A549 (cell line): Measurements from ENCODE around the gene CNTN5. TPM values are rescaled to one million over a fixed set of nuclear protein-coding genes. Genes with fewer than 3 reads are reported as not detected.

ENCODE experiments used
- ATAC-seq, 2 experiments: fragments of 200-7000 bp in 1 of 2; fragments of >200 bp in 1 of 2; cut with Nextera tagmentation in 1 of 2; cut with Tn5 transposase in 1 of 2; 3 replicates each; pipeline versions ENCODE4 v1.8.0 to v1.9.1; 2018 to 2020; ENCODE audit warnings: mild to moderate bottlenecking in 1 of 2, moderate library complexity in 1 of 2
- CTCF ChIA-PET: fragments of 300-600 bp; sonication (Branson Sonifier 250); formaldehyde crosslinking; extraction: SDS; loops from one replicate; lab custom pipeline; 2021; ENCODE audit warnings: antibody characterized with exemption, inconsistent platforms; lab: Yijun Ruan, JAX
- POLR2A ChIA-PET: fragments of 350-600 bp; formaldehyde crosslinking; extraction: SDS; loops from one replicate; lab custom pipeline; 2021; ENCODE audit warnings: antibody characterized with exemption, inconsistent platforms; lab: Yijun Ruan, JAX
- DNase-seq, 2 experiments: peaks; one replicate each; pipeline versions ENCODE4 v3.0.0 to v3.0.0-alpha.2; 2011 to 2016; ENCODE audit warnings: low read depth in 1 of 2, low spot score in 1 of 2
- FAIRE-seq: peaks from 2 replicates; lab custom pipeline; 2011; peaks lifted over from hg19 to GRCh38; lab: Jason Lieb, UNC
- H3K27ac ChIP-seq, 2 experiments: fragments of >200 bp; sonication (Bioruptor Twin); formaldehyde crosslinking; 3 replicates each; pipeline ENCODE4 v1.5.1; 2016 to 2017
- H3K4me1 ChIP-seq: fragments of >200 bp; sonication (Bioruptor Twin); formaldehyde crosslinking; 3 replicates; pipeline ENCODE4 v1.6.1; 2016
- H3K4me2 ChIP-seq: fragments of >200 bp; sonication (Bioruptor Twin); formaldehyde crosslinking; 3 replicates; pipeline ENCODE4 v1.6.1; 2016
- H3K4me3 ChIP-seq: fragments of >200 bp; sonication (Bioruptor Twin); formaldehyde crosslinking; 3 replicates; pipeline ENCODE4 v1.5.1; 2016
- H3K9me3 ChIP-seq: fragments of >200 bp; sonication (Bioruptor Twin); formaldehyde crosslinking; 3 replicates; pipeline ENCODE4 v1.6.1; 2016
- ATOH8 ChIP-seq: fragments of 250-450 bp; sonication (Bioruptor Pico); IDR thresholded peaks from 2 replicates; pipeline ENCODE4 v1.5.0; 2020; ENCODE audit warnings: low read depth, mild to moderate bottlenecking, moderate library complexity
- BHLHE40 ChIP-seq: IDR thresholded peaks from 2 replicates; pipeline ENCODE4 v1.6.1; 2012; ENCODE audit warnings: low read depth, low read length, inconsistent platforms
- CBX2 ChIP-seq: fragments of 200-600 bp; sonication (generic); IDR thresholded peaks from 2 replicates; pipeline ENCODE4 v1.6.1; 2016; ENCODE audit warnings: low read depth, mild to moderate bottlenecking, borderline replicate concordance
- CHD4 ChIP-seq: fragments of 200-600 bp; sonication (generic); IDR thresholded peaks from 2 replicates; pipeline ENCODE4 v1.6.1; 2016; ENCODE audit warnings: antibody characterized with exemption, mild to moderate bottlenecking, borderline replicate concordance
- EHF ChIP-seq: fragments of 250-450 bp; sonication (Bioruptor Pico); IDR thresholded peaks from 2 replicates; pipeline ENCODE4 v1.5.0; 2020; ENCODE audit warnings: mild to moderate bottlenecking
- ELK1 ChIP-seq: fragments of 150-350 bp; IDR thresholded peaks from 2 replicates; pipeline ENCODE4 v1.6.1; 2014; ENCODE audit warnings: low read depth, mild to moderate bottlenecking, low read length
- HEYL ChIP-seq: fragments of 250-450 bp; sonication (Bioruptor Pico); IDR thresholded peaks from 2 replicates; pipeline ENCODE4 v1.8.0; 2021; ENCODE audit warnings: mild to moderate bottlenecking, moderate library complexity
- KDM5A ChIP-seq: fragments of 200-600 bp; sonication (generic); IDR thresholded peaks from 2 replicates; pipeline ENCODE4 v1.6.1; 2016; ENCODE audit warnings: antibody characterized with exemption, mild to moderate bottlenecking
- MAX ChIP-seq: IDR thresholded peaks from 2 replicates; pipeline ENCODE4 v1.6.1; 2012
- MAZ ChIP-seq: fragments of 150-350 bp; IDR thresholded peaks from 2 replicates; pipeline ENCODE4 v1.6.1; 2014; ENCODE audit warnings: antibody characterized with exemption, low read depth, low read length, borderline replicate concordance
- NPAS2 ChIP-seq: fragments of 250-450 bp; sonication (Bioruptor Pico); IDR thresholded peaks from 2 replicates; pipeline ENCODE4 v1.8.0; 2022; ENCODE audit warnings: mild to moderate bottlenecking, moderate library complexity, borderline replicate concordance
- POLR2AphosphoS2 ChIP-seq: conservative IDR thresholded peaks from 2 replicates; pipeline ENCODE4 v1.6.1; 2012; ENCODE audit warnings: low read length, improper control_type of control experiment, inconsistent platforms
- RAD21 ChIP-seq, 2 experiments: fragments of >200 bp in 1 of 2; sonication (Bioruptor Twin) in 1 of 2; formaldehyde crosslinking in 1 of 2; IDR thresholded peaks in 1 of 2; conservative IDR thresholded peaks in 1 of 2; 2 replicates in 1 of 2; 3 replicates in 1 of 2; pipeline ENCODE4 v1.6.1; 2012 to 2018; ENCODE audit warnings: inconsistent platforms in 1 of 2
- RARB ChIP-seq: fragments of 250-450 bp; sonication (Bioruptor Pico); IDR thresholded peaks from 2 replicates; pipeline ENCODE4 v1.8.0; 2021; ENCODE audit warnings: mild to moderate bottlenecking, moderate library complexity
- RCOR1 ChIP-seq: fragments of 150-350 bp; IDR thresholded peaks from 2 replicates; pipeline ENCODE4 v1.6.1; 2014; ENCODE audit warnings: antibody characterized with exemption, low read length, low read depth
- RNF2 ChIP-seq: fragments of 200-600 bp; sonication (generic); IDR thresholded peaks from 2 replicates; pipeline ENCODE4 v1.6.1; 2016; ENCODE audit warnings: low read depth, mild to moderate bottlenecking, antibody characterized with exemption, moderate library complexity, borderline replicate concordance
- SMC3 ChIP-seq: fragments of >200 bp; sonication (Bioruptor Twin); formaldehyde crosslinking; IDR thresholded peaks from 3 replicates; pipeline ENCODE4 v1.6.1; 2018; ENCODE audit warnings: inconsistent platforms
- TP53 ChIP-seq: fragments of 250-450 bp; sonication (Bioruptor Pico); IDR thresholded peaks from 2 replicates; pipeline ENCODE4 v1.5.0; 2021; ENCODE audit warnings: mild to moderate bottlenecking, moderate library complexity
- USF2 ChIP-seq: fragments of 450-650 bp; IDR thresholded peaks from 2 replicates; pipeline ENCODE4 v1.6.1; 2014; ENCODE audit warnings: antibody characterized with exemption
- ZC3H11A ChIP-seq: fragments of 450-650 bp; IDR thresholded peaks from 2 replicates; pipeline ENCODE4 v1.6.1; 2014; ENCODE audit warnings: antibody characterized with exemption, mild to moderate bottlenecking
- ZFP36 ChIP-seq: fragments of 450-650 bp; IDR thresholded peaks from 2 replicates; pipeline ENCODE4 v1.6.1; 2014; ENCODE audit warnings: borderline replicate concordance; ENCODE audit not compliant: partially characterized antibody
- ZSCAN20 ChIP-seq: fragments of 250-450 bp; sonication (Bioruptor Pico); IDR thresholded peaks from 2 replicates; pipeline ENCODE4 v1.8.0; 2022; ENCODE audit warnings: mild to moderate bottlenecking, moderate library complexity
- WGBS: methylation state at CpG from one replicate; pipeline ENCODE4 v1.1.6; 2017; ENCODE audit errors: missing lambda C conversion rate; 5-methylcytosine and 5-hydroxymethylcytosine counted together
- polyA plus RNA-seq, 4 experiments: library from polyadenylated mRNA; depleted of rRNA in 3 of 4; stranded (reverse); fragments of >200 nt; fragmentation: RNase III in 1 of 4; extraction: RNeasy Plus Mini Kit Qiagen cat#74134 plus additional on column Dnase treatment in 1 of 4; gene quantifications; 2 replicates in 3 of 4; 3 replicates in 1 of 4; pipeline ENCODE4 v1.2.3, GENCODE V29; 2011 to 2017

The CNTN5 gene
- polyA plus RNA-seq, 2 of the 4 experiments (the other 2 are of a cell fraction), result 0.08 TPM; not detected in 1

GRCh38 chr11:99630629-99631028 is 609.9 kb downstream of the CNTN5 start (continued):
- TF ChIP-seq HEYL (CRISPR knock-in tag) (no peak), USF2 (no peak), KDM5A (no peak), MAX (no peak)

- Histone ChIP-seq H3K4me1 (no peaks in the 10 kb centered on the region), H3K27ac (no peak overlapping the region), H3K4me3 (no peak overlapping the region), H3K4me2 (no peak overlapping the region), H3K9me3 (no peaks in the 10 kb centered on the region)
- no peak for ATAC-seq
- DNase-seq, result no peak
- ChIA-PET POLR2A (no interaction called here), CTCF (no interaction called here)
- 14% methylated on average over 1 of the region's 1 CpG for WGBS
- no peak for TF ChIP-seq RNF2
- no peak for TF ChIP-seq CHD4
- TF ChIP-seq ELK1, result no peak
- TF ChIP-seq TP53, result no peak
- no peak for TF ChIP-seq RAD21 (conservative IDR thresholded peaks at IDR 0.05 in 1 of 2, IDR thresholded peaks at IDR 0.05 in 1 of 2)
- no peak for TF ChIP-seq MAZ
- no peak for TF ChIP-seq KDM5A
- TF ChIP-seq RCOR1, result no peak
- no peak for TF ChIP-seq BHLHE40
- TF ChIP-seq ZSCAN20, result no peak
- no peak for TF ChIP-seq ATOH8
- no peak for TF ChIP-seq CBX2
- TF ChIP-seq EHF (CRISPR knock-in tag), result no peak
- no peak for TF ChIP-seq POLR2AphosphoS2
- FAIRE-seq, result no peak
Observed at GRCh38 chr11:99631618-99632017, 610.9 kb downstream of the CNTN5 start.

DNA sequence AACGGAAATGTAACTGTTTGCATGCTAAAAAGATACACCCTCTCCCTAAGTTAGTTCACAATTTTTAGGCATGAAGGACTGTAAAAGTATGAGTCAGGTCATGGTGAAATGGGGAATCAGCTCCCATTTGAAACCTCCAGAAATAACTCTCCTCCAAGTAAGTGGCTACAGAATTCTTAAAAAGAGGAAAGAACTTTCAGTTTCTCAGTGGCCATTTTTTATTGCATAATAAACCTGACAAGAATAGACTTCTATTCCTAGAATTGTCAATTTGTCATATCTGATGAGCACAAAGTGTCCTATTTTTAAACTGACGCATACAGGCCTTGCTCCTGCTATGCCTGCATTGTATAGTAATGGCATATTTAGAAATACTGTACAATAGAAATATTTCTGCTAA is 612.2 kb downstream of the CNTN5 start:
- Histone ChIP-seq H3K9me3 (no peaks in the 10 kb centered on the region), H3K27ac (no peak overlapping the region)
- no peak for FAIRE-seq
- ChIA-PET POLR2A (no interaction called here), CTCF (no interaction called here)
- WGBS, result 60% methylated on average over 2 of the region's 2 CpGs
- TF ChIP-seq CBX2 (no peak), CHD4 (no peak), NPAS2 (CRISPR knock-in tag) (no peak), ZFP36 (no peak)
- TF ChIP-seq, all 56 proteins: peak for 0
- ATAC-seq (no peak), DNase-seq (no peak)
- Histone ChIP-seq H3K4me3 (no peak overlapping the region), H3K4me1 (no peaks in the 10 kb centered on the region), H3K4me2 (no peak overlapping the region)

DNA sequence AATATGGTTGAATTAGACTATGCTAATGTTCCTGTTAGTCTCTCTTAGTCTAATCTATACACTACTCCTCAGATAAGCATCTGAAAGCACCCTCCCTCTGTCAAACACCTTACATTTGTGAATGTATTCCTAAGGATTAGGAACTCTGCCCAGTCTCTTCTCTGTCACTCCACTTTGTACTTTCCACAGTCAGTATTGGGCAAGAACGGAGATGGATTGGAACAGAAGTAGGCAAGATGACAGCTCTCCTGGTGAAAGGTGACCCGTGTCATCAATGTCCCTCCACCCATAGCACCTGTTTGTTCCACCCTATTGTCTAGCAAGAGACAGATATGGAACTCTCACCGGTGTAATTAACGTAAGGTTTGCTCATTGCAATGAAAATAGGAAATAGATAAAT is 613.8 kb downstream of the CNTN5 start:
- H3K27ac ChIP-seq, result no peak overlapping the region
- H3K4me3 ChIP-seq, result no peak overlapping the region
- WGBS, result 63% methylated on average over 4 of the region's 4 CpGs
- no peaks in the 10 kb centered on the region for H3K4me1 ChIP-seq
- no peak for TF ChIP-seq SMC3
- TF ChIP-seq ZC3H11A, result no peak
- no peak for TF ChIP-seq RARB (CRISPR knock-in tag)
- TF ChIP-seq, all 56 proteins: peak for 0
- no peaks in the 10 kb centered on the region for H3K9me3 ChIP-seq
- H3K4me2 ChIP-seq, result no peak overlapping the region
- CTCF ChIA-PET, result no interaction called here
- POLR2A ChIA-PET, result no interaction called here
- ATAC-seq (no peak), FAIRE-seq (no peak), DNase-seq (no peak)
